PFSK-1 (cell line): ENCODE measurements around the gene PPM1H.

Experiments
- FOXP2 ChIP-seq: optimal IDR thresholded peaks from 2 replicates; pipeline ENCODE3; 2011; ENCODE audit warnings: borderline replicate concordance, control low read depth, inconsistent platforms; ENCODE audit not compliant: insufficient read depth; ENCODE audit errors: extremely low read length, extremely low read depth
- POLR2AphosphoS5 ChIP-seq: IDR thresholded peaks from 2 replicates; pipeline ENCODE4 v1.6.1; 2012; ENCODE audit warnings: low read depth, mild to moderate bottlenecking, control low read depth, low read length, moderate library complexity
- SIN3A ChIP-seq: IDR thresholded peaks from 2 replicates; pipeline ENCODE4 v1.6.1; 2012; ENCODE audit warnings: mild to moderate bottlenecking, low read length, moderate library complexity, borderline replicate concordance; ENCODE audit not compliant: insufficient read depth
- TAF1 ChIP-seq: IDR thresholded peaks from 2 replicates; pipeline ENCODE4 v1.6.1; 2012; ENCODE audit warnings: low read length, control low read depth, borderline replicate concordance; ENCODE audit not compliant: insufficient read depth
- TF ChIP-seq, protein P1 (sequence below), 2 experiments: IDR thresholded peaks; 2 replicates each; pipeline versions ENCODE4 v1.6.1 to v1.8.0; 2011 to 2012; ENCODE audit warnings: low read depth in 2 of 2, low read length in 2 of 2, control low read depth in 1 of 2, inconsistent platforms in 1 of 2, mild to moderate bottlenecking in 1 of 2, moderate library complexity in 1 of 2; ENCODE audit not compliant: insufficient read depth in 1 of 2

DNA sequence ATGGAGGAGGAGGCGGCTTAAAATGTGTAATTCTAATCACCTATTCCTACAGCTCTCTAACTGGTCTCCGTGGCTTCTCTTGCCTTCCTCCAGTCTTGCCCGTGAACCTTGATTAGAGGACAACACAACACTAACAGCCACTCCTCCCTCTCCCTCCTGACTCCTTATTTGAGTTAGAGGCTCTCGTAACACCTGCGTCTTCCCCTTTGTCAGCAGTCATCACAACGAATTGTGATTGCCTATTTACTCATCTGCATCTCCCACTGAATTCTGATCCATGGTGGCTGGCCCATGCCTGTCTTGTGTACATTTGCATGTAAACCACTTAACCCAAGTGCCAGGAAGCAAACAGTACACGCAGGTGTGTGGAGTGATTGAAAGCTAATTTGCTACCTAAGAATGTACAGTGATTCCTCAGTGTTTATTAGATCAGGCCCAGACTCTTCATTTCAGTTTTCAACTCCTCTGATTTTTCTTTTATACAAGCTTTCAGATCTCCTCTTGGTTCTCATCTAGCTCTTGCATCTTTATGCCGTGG lies 313.8 kb downstream of the PPM1H start:
- TF ChIP-seq TAF1 (no peak), POLR2AphosphoS5 (no peak), SIN3A (no peak), FOXP2 (no peak)
- TF ChIP-seq, protein P1, sequence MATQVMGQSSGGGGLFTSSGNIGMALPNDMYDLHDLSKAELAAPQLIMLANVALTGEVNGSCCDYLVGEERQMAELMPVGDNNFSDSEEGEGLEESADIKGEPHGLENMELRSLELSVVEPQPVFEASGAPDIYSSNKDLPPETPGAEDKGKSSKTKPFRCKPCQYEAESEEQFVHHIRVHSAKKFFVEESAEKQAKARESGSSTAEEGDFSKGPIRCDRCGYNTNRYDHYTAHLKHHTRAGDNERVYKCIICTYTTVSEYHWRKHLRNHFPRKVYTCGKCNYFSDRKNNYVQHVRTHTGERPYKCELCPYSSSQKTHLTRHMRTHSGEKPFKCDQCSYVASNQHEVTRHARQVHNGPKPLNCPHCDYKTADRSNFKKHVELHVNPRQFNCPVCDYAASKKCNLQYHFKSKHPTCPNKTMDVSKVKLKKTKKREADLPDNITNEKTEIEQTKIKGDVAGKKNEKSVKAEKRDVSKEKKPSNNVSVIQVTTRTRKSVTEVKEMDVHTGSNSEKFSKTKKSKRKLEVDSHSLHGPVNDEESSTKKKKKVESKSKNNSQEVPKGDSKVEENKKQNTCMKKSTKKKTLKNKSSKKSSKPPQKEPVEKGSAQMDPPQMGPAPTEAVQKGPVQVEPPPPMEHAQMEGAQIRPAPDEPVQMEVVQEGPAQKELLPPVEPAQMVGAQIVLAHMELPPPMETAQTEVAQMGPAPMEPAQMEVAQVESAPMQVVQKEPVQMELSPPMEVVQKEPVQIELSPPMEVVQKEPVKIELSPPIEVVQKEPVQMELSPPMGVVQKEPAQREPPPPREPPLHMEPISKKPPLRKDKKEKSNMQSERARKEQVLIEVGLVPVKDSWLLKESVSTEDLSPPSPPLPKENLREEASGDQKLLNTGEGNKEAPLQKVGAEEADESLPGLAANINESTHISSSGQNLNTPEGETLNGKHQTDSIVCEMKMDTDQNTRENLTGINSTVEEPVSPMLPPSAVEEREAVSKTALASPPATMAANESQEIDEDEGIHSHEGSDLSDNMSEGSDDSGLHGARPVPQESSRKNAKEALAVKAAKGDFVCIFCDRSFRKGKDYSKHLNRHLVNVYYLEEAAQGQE (IDR thresholded peaks at IDR 0.05; ENCODE audit: insufficient read depth in 1 of 2, low read depth in 2 of 2, low read length in 2 of 2), result no peak
